Measurements from ENCODE around the gene CCR9. TPM values are rescaled to one million over a fixed set of nuclear protein-coding genes. Genes with fewer than 3 reads are reported as not detected.

The CCR9 gene
- total RNA-seq, 1 experiment from 2014 or later, result not detected

DNA sequence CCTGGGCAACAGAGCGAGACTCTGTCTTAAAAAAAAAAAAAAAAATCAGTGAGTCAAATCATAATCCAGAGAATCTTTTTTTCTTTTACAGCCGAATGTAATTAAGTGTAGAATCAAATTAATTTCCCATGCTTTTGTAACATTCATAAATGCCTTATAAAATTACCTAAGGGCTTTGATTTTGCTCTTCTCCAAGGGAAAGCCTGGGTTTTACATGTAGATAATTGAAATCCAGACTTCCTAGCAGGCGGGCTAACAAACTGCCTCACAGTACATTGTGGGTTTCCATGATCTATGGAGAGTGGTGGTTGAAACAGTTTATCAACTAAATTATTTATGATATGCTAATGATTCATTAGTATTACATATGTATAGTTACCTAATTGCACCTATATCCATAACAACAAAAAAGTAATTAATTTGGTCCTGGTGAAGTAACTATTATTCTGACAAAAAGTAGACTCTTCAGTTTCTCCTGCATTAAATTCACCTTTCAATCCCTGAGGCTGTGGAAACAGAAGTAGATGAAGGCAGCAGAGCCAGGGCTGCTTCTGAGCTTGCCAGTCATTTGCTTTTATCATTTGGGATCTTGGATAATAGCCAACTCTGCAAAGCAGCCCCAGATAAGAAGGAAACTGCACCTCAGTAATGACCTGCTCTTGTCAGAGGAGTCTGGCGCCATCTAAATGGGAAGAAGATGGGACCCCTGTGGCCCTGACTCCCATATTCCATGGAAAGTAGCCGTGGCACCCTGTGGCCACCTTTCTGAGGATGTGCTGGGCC, 9.5 kb downstream of the CCR9 start:
- H3K9me3 ChIP-seq (ENCODE audit: control insufficient read depth in 1 of 2, insufficient read depth in 1 of 2, low read depth in 1 of 2, low read length in 2 of 2), result no peaks in the 10 kb centered on the region
- no peaks in the 10 kb centered on the region for H3K36me3 ChIP-seq (ENCODE audit: control insufficient read depth in 1 of 2, insufficient read depth in 2 of 2, low read length in 2 of 2)
- no peak for DNase-seq (ENCODE audit: low read depth, low spot score)
- no peaks in the 10 kb centered on the region for H3K27me3 ChIP-seq (ENCODE audit: insufficient read depth, low read length)
- no TSS peak for BruUV-seq (replicated peaks)
- TF ChIP-seq POLR2AphosphoS5 (IDR thresholded peaks at IDR 0.05; ENCODE audit: low read depth, low read length), result no peak
- no peaks in the 10 kb centered on the region for H3K79me2 ChIP-seq (ENCODE audit: insufficient read depth, low read length)
- POLR2A ChIA-PET, result no interaction called here
- no peak overlapping the region for H3K4me3 ChIP-seq (replicated peaks in 1 of 2; ENCODE audit: low read depth in 1 of 2, low read length in 2 of 2)
- no peak overlapping the region for H2AFZ ChIP-seq (ENCODE audit: low read depth, low read length, poor library complexity, severe bottlenecking)
- H3K4me2 ChIP-seq (ENCODE audit: low read length), result no peak overlapping the region; the same call in 1 of the 2 replicates
- H3K9ac ChIP-seq (ENCODE audit: low read length), result no peak overlapping the region
- intact Hi-C loops (cut with micrococcal nuclease), result no loop called here
- no peak for ATAC-seq
- RAD21 ChIA-PET (ENCODE audit: low non-redundant PET in 1 of 2, low total read pairs in 2 of 2, uncharacterized antibody in 2 of 2, unreplicated experiment in 2 of 2), result no interaction called here
- peaks cover 15 to 18% of the 10 kb centered on the region in 2 experiments for H3K4me1 ChIP-seq (ENCODE audit: control insufficient read depth in 1 of 2, insufficient read depth in 2 of 2, low read length in 2 of 2)
- no peaks in the 10 kb centered on the region for H3K9me2 ChIP-seq (ENCODE audit: insufficient read depth)
- CTCF ChIA-PET, result no interaction called here
- no peaks in the 10 kb centered on the region for H4K20me1 ChIP-seq (ENCODE audit: insufficient read depth)
- no peak overlapping the region for H3K27ac ChIP-seq (ENCODE audit: low read depth, low read length)

DNA sequence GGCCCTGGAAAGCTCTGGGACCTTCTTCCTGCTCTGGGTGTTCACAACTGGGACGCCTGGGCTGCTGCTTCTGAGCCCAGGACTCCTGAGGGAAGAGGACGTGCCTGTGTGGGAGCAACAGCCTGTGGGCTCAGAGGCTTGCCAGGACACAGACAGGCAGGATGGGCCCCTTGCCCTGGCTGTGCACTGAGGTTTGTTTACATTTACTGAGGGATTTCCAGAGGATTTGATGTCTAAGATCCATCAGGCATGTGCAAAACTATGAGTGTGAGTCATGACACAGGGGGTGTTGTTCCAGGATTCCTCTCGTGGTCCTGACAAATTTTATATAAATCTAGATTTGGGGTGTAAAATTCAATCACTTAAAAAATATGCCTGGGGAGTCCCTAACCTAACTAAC, 10.6 kb downstream of the CCR9 start:
- H3K9me3 ChIP-seq (ENCODE audit: control insufficient read depth in 1 of 2, insufficient read depth in 1 of 2, low read depth in 1 of 2, low read length in 2 of 2), result no peaks in the 10 kb centered on the region
- no peaks in the 10 kb centered on the region for H3K27me3 ChIP-seq (ENCODE audit: insufficient read depth, low read length)
- ChIA-PET CTCF (no interaction called here), POLR2A (no interaction called here), RAD21 (ENCODE audit: low non-redundant PET in 1 of 2, low total read pairs in 2 of 2, uncharacterized antibody in 2 of 2, unreplicated experiment in 2 of 2) (no interaction called here)
- H3K79me2 ChIP-seq (ENCODE audit: insufficient read depth, low read length), result no peaks in the 10 kb centered on the region
- intact Hi-C loops (cut with micrococcal nuclease), result no loop called here
- no peaks in the 10 kb centered on the region for H4K20me1 ChIP-seq (ENCODE audit: insufficient read depth)
- H3K9ac ChIP-seq (ENCODE audit: low read length), result no peak overlapping the region
- BruUV-seq (replicated peaks), result no TSS peak
- ATAC-seq (no peak), DNase-seq (ENCODE audit: low read depth, low spot score) (no peak)
- H3K4me1 ChIP-seq (ENCODE audit: control insufficient read depth in 1 of 2, insufficient read depth in 2 of 2, low read length in 2 of 2), result peaks cover 15 to 18% of the 10 kb centered on the region in 2 experiments
- H3K4me2 ChIP-seq (ENCODE audit: low read length), result no peak overlapping the region
- no peak overlapping the region for H2AFZ ChIP-seq (ENCODE audit: low read depth, low read length, poor library complexity, severe bottlenecking)
- H3K4me3 ChIP-seq (replicated peaks in 1 of 2; ENCODE audit: low read depth in 1 of 2, low read length in 2 of 2), result no peak overlapping the region
- no peak overlapping the region for H3K27ac ChIP-seq (ENCODE audit: low read depth, low read length)
- H3K36me3 ChIP-seq (ENCODE audit: control insufficient read depth in 1 of 2, insufficient read depth in 2 of 2, low read length in 2 of 2), result no peaks in the 10 kb centered on the region
- H3K9me2 ChIP-seq (ENCODE audit: insufficient read depth), result no peaks in the 10 kb centered on the region
- TF ChIP-seq, protein P1, sequence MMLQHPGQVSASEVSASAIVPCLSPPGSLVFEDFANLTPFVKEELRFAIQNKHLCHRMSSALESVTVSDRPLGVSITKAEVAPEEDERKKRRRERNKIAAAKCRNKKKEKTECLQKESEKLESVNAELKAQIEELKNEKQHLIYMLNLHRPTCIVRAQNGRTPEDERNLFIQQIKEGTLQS (IDR thresholded peaks at IDR 0.05), result no peak
- TF ChIP-seq CEBPB (IDR thresholded peaks at IDR 0.05; ENCODE audit: low read depth) (no peak), SIN3A (IDR thresholded peaks at IDR 0.05; ENCODE audit: low read depth) (no peak), SP1 (IDR thresholded peaks at IDR 0.05; ENCODE audit: low read depth) (no peak), EGR1 (IDR thresholded peaks at IDR 0.05; ENCODE audit: low read depth) (no peak), ZFX (IDR thresholded peaks at IDR 0.05) (no peak), RAD21 (IDR thresholded peaks at IDR 0.05; ENCODE audit: low read depth) (no peak), ZNF274 (IDR thresholded peaks at IDR 0.05; ENCODE audit: low read depth, low read length) (no peak), TCF7L2 (IDR thresholded peaks at IDR 0.05; ENCODE audit: borderline replicate concordance, extremely low read depth, insufficient read depth, insufficient read length) (no peak), ELF1 (IDR thresholded peaks at IDR 0.05; ENCODE audit: borderline replicate concordance, low read depth) (no peak), SRF (IDR thresholded peaks at IDR 0.05; ENCODE audit: low read depth) (no peak), JUND (IDR thresholded peaks at IDR 0.05) (no peak), FOSL1 (IDR thresholded peaks at IDR 0.05; ENCODE audit: low read depth) (no peak)
- TF ChIP-seq, protein P2, sequence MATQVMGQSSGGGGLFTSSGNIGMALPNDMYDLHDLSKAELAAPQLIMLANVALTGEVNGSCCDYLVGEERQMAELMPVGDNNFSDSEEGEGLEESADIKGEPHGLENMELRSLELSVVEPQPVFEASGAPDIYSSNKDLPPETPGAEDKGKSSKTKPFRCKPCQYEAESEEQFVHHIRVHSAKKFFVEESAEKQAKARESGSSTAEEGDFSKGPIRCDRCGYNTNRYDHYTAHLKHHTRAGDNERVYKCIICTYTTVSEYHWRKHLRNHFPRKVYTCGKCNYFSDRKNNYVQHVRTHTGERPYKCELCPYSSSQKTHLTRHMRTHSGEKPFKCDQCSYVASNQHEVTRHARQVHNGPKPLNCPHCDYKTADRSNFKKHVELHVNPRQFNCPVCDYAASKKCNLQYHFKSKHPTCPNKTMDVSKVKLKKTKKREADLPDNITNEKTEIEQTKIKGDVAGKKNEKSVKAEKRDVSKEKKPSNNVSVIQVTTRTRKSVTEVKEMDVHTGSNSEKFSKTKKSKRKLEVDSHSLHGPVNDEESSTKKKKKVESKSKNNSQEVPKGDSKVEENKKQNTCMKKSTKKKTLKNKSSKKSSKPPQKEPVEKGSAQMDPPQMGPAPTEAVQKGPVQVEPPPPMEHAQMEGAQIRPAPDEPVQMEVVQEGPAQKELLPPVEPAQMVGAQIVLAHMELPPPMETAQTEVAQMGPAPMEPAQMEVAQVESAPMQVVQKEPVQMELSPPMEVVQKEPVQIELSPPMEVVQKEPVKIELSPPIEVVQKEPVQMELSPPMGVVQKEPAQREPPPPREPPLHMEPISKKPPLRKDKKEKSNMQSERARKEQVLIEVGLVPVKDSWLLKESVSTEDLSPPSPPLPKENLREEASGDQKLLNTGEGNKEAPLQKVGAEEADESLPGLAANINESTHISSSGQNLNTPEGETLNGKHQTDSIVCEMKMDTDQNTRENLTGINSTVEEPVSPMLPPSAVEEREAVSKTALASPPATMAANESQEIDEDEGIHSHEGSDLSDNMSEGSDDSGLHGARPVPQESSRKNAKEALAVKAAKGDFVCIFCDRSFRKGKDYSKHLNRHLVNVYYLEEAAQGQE (IDR thresholded peaks at IDR 0.05; ENCODE audit: low read depth), result no peak
- TF ChIP-seq, protein P3, sequence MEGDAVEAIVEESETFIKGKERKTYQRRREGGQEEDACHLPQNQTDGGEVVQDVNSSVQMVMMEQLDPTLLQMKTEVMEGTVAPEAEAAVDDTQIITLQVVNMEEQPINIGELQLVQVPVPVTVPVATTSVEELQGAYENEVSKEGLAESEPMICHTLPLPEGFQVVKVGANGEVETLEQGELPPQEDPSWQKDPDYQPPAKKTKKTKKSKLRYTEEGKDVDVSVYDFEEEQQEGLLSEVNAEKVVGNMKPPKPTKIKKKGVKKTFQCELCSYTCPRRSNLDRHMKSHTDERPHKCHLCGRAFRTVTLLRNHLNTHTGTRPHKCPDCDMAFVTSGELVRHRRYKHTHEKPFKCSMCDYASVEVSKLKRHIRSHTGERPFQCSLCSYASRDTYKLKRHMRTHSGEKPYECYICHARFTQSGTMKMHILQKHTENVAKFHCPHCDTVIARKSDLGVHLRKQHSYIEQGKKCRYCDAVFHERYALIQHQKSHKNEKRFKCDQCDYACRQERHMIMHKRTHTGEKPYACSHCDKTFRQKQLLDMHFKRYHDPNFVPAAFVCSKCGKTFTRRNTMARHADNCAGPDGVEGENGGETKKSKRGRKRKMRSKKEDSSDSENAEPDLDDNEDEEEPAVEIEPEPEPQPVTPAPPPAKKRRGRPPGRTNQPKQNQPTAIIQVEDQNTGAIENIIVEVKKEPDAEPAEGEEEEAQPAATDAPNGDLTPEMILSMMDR (IDR thresholded peaks at IDR 0.05 in 2 of 3, conservative IDR thresholded peaks at IDR 0.05 in 1 of 3; ENCODE audit: borderline replicate concordance in 1 of 3, insufficient read depth in 1 of 3, low read depth in 2 of 3, low read length in 2 of 3), result no peak

Data from HCT116 (cell line).